Panc1 (cell line): ENCODE results near the gene C4orf51. TPM values are rescaled to one million over a fixed set of nuclear protein-coding genes. Genes with fewer than 3 reads are reported as not detected.

ENCODE experiments used
- ATAC-seq: fragments of 200-7000 bp; cut with Tn5 transposase; 2 replicates; pipeline ENCODE4 v1.9.1; 2020; ENCODE audit warnings: mild to moderate bottlenecking, moderate library complexity
- BruUV-seq: library from RNA; stranded (reverse); fragments of 400-500 nt; replicated peaks from 2 replicates; lab custom pipeline; 2021; lab: Mats Ljungman, UMichigan
- CTCF ChIA-PET: fragments of 300-600 bp; sonication (Branson Sonifier 250); formaldehyde crosslinking; loops from one replicate; lab custom pipeline; 2022; ENCODE audit warnings: antibody characterized with exemption; lab: Charles Lee
- POLR2A ChIA-PET: fragments of 300-600 bp; sonication (Branson Sonifier 250); formaldehyde crosslinking; loops from one replicate; lab custom pipeline; 2022; ENCODE audit warnings: antibody characterized with exemption; lab: Charles Lee
- DNase-seq: peaks from one replicate; pipeline ENCODE4 v3.0.0-alpha.2; 2010; ENCODE audit warnings: low read depth, low spot score
- H3K27ac ChIP-seq: 2 replicates; pipeline ENCODE4 v1.5.1; 2011; ENCODE audit warnings: mild to moderate bottlenecking, low read length, inconsistent platforms
- H3K27me3 ChIP-seq: fragments of 200-500 bp; sonication (Bioruptor generic); 2 replicates; pipeline ENCODE4 v1.6.0; 2014; ENCODE audit warnings: low read length, inconsistent platforms; ENCODE audit not compliant: control insufficient read depth, insufficient read depth
- H3K36me3 ChIP-seq: fragments of 200-500 bp; sonication (Bioruptor generic); 2 replicates; pipeline ENCODE4 v1.5.1; 2014; ENCODE audit warnings: inconsistent platforms, mild to moderate bottlenecking, low read length, moderate library complexity; ENCODE audit not compliant: control insufficient read depth, insufficient read depth
- H3K4me1 ChIP-seq: 2 replicates; pipeline ENCODE4 v1.5.1; 2011; ENCODE audit warnings: inconsistent platforms, mild to moderate bottlenecking, low read length, moderate library complexity; ENCODE audit not compliant: control insufficient read depth, insufficient read depth
- H3K4me3 ChIP-seq, 2 experiments: 2 replicates each; pipeline ENCODE4 v1.5.1; 2011 to 2012; ENCODE audit warnings: low read depth in 2 of 2, low read length in 2 of 2, mild to moderate bottlenecking in 2 of 2, inconsistent platforms in 1 of 2, moderate library complexity in 1 of 2
- H3K9me3 ChIP-seq: fragments of 200-500 bp; sonication (Bioruptor generic); 2 replicates; pipeline ENCODE4 v1.5.1; 2014; ENCODE audit warnings: low read depth, mild to moderate bottlenecking, inconsistent platforms, low read length, moderate library complexity; ENCODE audit not compliant: control insufficient read depth, insufficient read depth
- CTCF ChIP-seq: fragments of 450-650 bp; IDR thresholded peaks from 2 replicates; pipeline ENCODE4 v1.5.1; 2017; ENCODE audit warnings: mild to moderate bottlenecking
- POLR2AphosphoS5 ChIP-seq: IDR thresholded peaks from 2 replicates; pipeline ENCODE4 v1.6.1; 2012; ENCODE audit warnings: mild to moderate bottlenecking, low read depth, low read length, moderate library complexity
- REST ChIP-seq, 2 experiments: IDR thresholded peaks; 2 replicates each; pipeline ENCODE4 v1.6.1; 2011 to 2012; ENCODE audit warnings: low read depth in 2 of 2, control low read depth in 1 of 2, low read length in 1 of 2, mild to moderate bottlenecking in 1 of 2, moderate library complexity in 1 of 2; ENCODE audit not compliant: insufficient read depth in 1 of 2
- SIN3A ChIP-seq: IDR thresholded peaks from 2 replicates; pipeline ENCODE4 v1.6.1; 2012; ENCODE audit warnings: low read depth, mild to moderate bottlenecking, low read length, moderate library complexity, borderline replicate concordance; ENCODE audit not compliant: insufficient read depth
- TCF7L2 ChIP-seq: IDR thresholded peaks from 2 replicates; pipeline ENCODE4 v1.6.1; 2011; ENCODE audit warnings: mild to moderate bottlenecking, low read depth, low read length, inconsistent platforms
- in situ Hi-C: cut with HindIII; loops from 2 replicates; pipeline ENCODE4 v1.10.0; 2016; ENCODE audit warnings: low sequenced_read_pairs, low pct_unique_long_range_greater_than_20kb
- intact Hi-C: fragments of 100-400 bp; cut with micrococcal nuclease; formaldehyde crosslinking; loops from one replicate; pipeline ENCODE4 v1.10.0; 2022; ENCODE audit not compliant: unreplicated experiment
- total RNA-seq: library from RNA; stranded (reverse); gene quantifications from one replicate; pipeline ENCODE4 v1.2.1, GENCODE V29; 2021; ENCODE audit not compliant: unreplicated experiment

Gene C4orf51
- total RNA-seq, 1 experiment from 2014 or later = not detected

- BruUV-seq = no TSS peak
- H3K27me3 ChIP-seq = no peaks in the 10 kb centered on the region
- no peak overlapping the region for H3K4me3 ChIP-seq
- no peaks in the 10 kb centered on the region for H3K9me3 ChIP-seq
- H3K27ac ChIP-seq = no peak overlapping the region
- ChIA-PET CTCF (no interaction called here), POLR2A (no interaction called here)
- in situ Hi-C loops = no loop called here
- H3K36me3 ChIP-seq = no peaks in the 10 kb centered on the region
- intact Hi-C loops = no loop called here
- no peaks in the 10 kb centered on the region for H3K4me1 ChIP-seq
- DNase-seq (no peak), ATAC-seq (no peak)
- TF ChIP-seq SIN3A = no peak
- TF ChIP-seq REST (IDR thresholded peaks at IDR 0.05; ENCODE audit: insufficient read depth in 1 of 2, low read depth in 2 of 2, low read length in 1 of 2) = no peak
- TF ChIP-seq CTCF = no peak
- TF ChIP-seq TCF7L2 = no peak
- TF ChIP-seq POLR2AphosphoS5 = no peak
Observed at GRCh38 chr4:145779319-145779801, 99.4 kb downstream of the C4orf51 start.

GRCh38 chr4:145781351-145781750, 101.4 kb downstream of the C4orf51 start:
- intact Hi-C loops = no loop called here
- ChIA-PET CTCF (no interaction called here), POLR2A (no interaction called here)
- ATAC-seq (no peak), DNase-seq (no peak)
- Histone ChIP-seq H3K9me3 (no peaks in the 10 kb centered on the region), H3K36me3 (no peaks in the 10 kb centered on the region), H3K4me1 (no peaks in the 10 kb centered on the region), H3K4me3 (no peak overlapping the region), H3K27me3 (no peaks in the 10 kb centered on the region), H3K27ac (no peak overlapping the region)
- in situ Hi-C loops = no loop called here
- TF ChIP-seq REST (IDR thresholded peaks at IDR 0.05; ENCODE audit: insufficient read depth in 1 of 2, low read depth in 2 of 2, low read length in 1 of 2) (no peak), TCF7L2 (no peak), CTCF (no peak), POLR2AphosphoS5 (no peak), SIN3A (no peak)
- BruUV-seq = no TSS peak
